Panc1 (cell line): Measurements from ENCODE around the gene NTRK3. TPM values are rescaled to one million over a fixed set of nuclear protein-coding genes. Genes with fewer than 3 reads are reported as not detected.

Source experiments
- ATAC-seq: fragments of 200-7000 bp; cut with Tn5 transposase; 2 replicates; pipeline ENCODE4 v1.9.1; 2020; ENCODE audit warnings: mild to moderate bottlenecking, moderate library complexity
- BruUV-seq: library from RNA; stranded (reverse); fragments of 400-500 nt; replicated peaks from 2 replicates; lab custom pipeline; 2021; lab: Mats Ljungman, UMichigan
- CTCF ChIA-PET: fragments of 300-600 bp; sonication (Branson Sonifier 250); formaldehyde crosslinking; loops from one replicate; lab custom pipeline; 2022; ENCODE audit warnings: antibody characterized with exemption; lab: Charles Lee
- POLR2A ChIA-PET: fragments of 300-600 bp; sonication (Branson Sonifier 250); formaldehyde crosslinking; loops from one replicate; lab custom pipeline; 2022; ENCODE audit warnings: antibody characterized with exemption; lab: Charles Lee
- DNase-seq: peaks from one replicate; pipeline ENCODE4 v3.0.0-alpha.2; 2010; ENCODE audit warnings: low read depth, low spot score
- H3K27ac ChIP-seq: 2 replicates; pipeline ENCODE4 v1.5.1; 2011; ENCODE audit warnings: mild to moderate bottlenecking, low read length, inconsistent platforms
- H3K27me3 ChIP-seq: fragments of 200-500 bp; sonication (Bioruptor generic); 2 replicates; pipeline ENCODE4 v1.6.0; 2014; ENCODE audit warnings: low read length, inconsistent platforms; ENCODE audit not compliant: control insufficient read depth, insufficient read depth
- H3K36me3 ChIP-seq: fragments of 200-500 bp; sonication (Bioruptor generic); 2 replicates; pipeline ENCODE4 v1.5.1; 2014; ENCODE audit warnings: inconsistent platforms, mild to moderate bottlenecking, low read length, moderate library complexity; ENCODE audit not compliant: control insufficient read depth, insufficient read depth
- H3K4me1 ChIP-seq: 2 replicates; pipeline ENCODE4 v1.5.1; 2011; ENCODE audit warnings: inconsistent platforms, mild to moderate bottlenecking, low read length, moderate library complexity; ENCODE audit not compliant: control insufficient read depth, insufficient read depth
- H3K4me3 ChIP-seq, 2 experiments: 2 replicates each; pipeline ENCODE4 v1.5.1; 2011 to 2012; ENCODE audit warnings: low read depth in 2 of 2, low read length in 2 of 2, mild to moderate bottlenecking in 2 of 2, inconsistent platforms in 1 of 2, moderate library complexity in 1 of 2
- H3K9me3 ChIP-seq: fragments of 200-500 bp; sonication (Bioruptor generic); 2 replicates; pipeline ENCODE4 v1.5.1; 2014; ENCODE audit warnings: low read depth, mild to moderate bottlenecking, inconsistent platforms, low read length, moderate library complexity; ENCODE audit not compliant: control insufficient read depth, insufficient read depth
- POLR2AphosphoS5 ChIP-seq: IDR thresholded peaks from 2 replicates; pipeline ENCODE4 v1.6.1; 2012; ENCODE audit warnings: mild to moderate bottlenecking, low read depth, low read length, moderate library complexity
- SIN3A ChIP-seq: IDR thresholded peaks from 2 replicates; pipeline ENCODE4 v1.6.1; 2012; ENCODE audit warnings: low read depth, mild to moderate bottlenecking, low read length, moderate library complexity, borderline replicate concordance; ENCODE audit not compliant: insufficient read depth
- TCF7L2 ChIP-seq: IDR thresholded peaks from 2 replicates; pipeline ENCODE4 v1.6.1; 2011; ENCODE audit warnings: mild to moderate bottlenecking, low read depth, low read length, inconsistent platforms
- in situ Hi-C: cut with HindIII; loops from 2 replicates; pipeline ENCODE4 v1.10.0; 2016; ENCODE audit warnings: low sequenced_read_pairs, low pct_unique_long_range_greater_than_20kb
- intact Hi-C: fragments of 100-400 bp; cut with micrococcal nuclease; formaldehyde crosslinking; loops from one replicate; pipeline ENCODE4 v1.10.0; 2022; ENCODE audit not compliant: unreplicated experiment
- total RNA-seq: library from RNA; stranded (reverse); gene quantifications from one replicate; pipeline ENCODE4 v1.2.1, GENCODE V29; 2021; ENCODE audit not compliant: unreplicated experiment
- TF ChIP-seq, protein P1 (sequence below), 2 experiments: IDR thresholded peaks; 2 replicates each; pipeline ENCODE4 v1.6.1; 2011 to 2012; ENCODE audit warnings: low read depth in 2 of 2, control low read depth in 1 of 2, low read length in 1 of 2, mild to moderate bottlenecking in 1 of 2, moderate library complexity in 1 of 2; ENCODE audit not compliant: insufficient read depth in 1 of 2
- TF ChIP-seq, protein P2 (sequence below): fragments of 450-650 bp; IDR thresholded peaks from 2 replicates; pipeline ENCODE4 v1.5.1; 2017; ENCODE audit warnings: mild to moderate bottlenecking

NTRK3 gene
- total RNA-seq, 1 experiment from 2014 or later: not detected

DNA sequence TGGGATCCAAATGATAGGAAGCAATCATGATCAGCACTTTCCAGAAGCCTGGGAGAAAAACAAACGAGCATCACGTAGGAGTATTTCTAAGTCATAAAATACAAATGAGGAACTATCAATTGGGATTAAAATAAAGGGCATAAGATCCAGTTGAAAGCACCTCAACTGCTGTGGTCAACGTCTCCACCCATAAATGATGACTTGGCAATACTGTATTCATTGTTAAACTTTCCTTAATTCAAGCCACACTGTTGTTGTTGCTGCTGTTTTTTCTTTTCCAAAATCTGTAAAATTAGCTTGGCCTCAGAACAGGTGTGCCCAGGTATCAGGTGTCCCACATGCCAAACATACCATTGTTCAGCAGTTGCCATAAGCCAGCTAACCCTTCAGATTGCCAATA lies 395.8 kb downstream of the NTRK3 start:
- in situ Hi-C loops: no loop called here
- Histone ChIP-seq H3K9me3 (no peaks in the 10 kb centered on the region), H3K4me1 (no peaks in the 10 kb centered on the region), H3K27me3 (no peaks in the 10 kb centered on the region), H3K4me3 (no peak overlapping the region), H3K27ac (no peak overlapping the region), H3K36me3 (no peaks in the 10 kb centered on the region)
- intact Hi-C loops: no loop called here
- no TSS peak for BruUV-seq
- ATAC-seq (no peak), DNase-seq (no peak)
- POLR2A ChIA-PET: no interaction called here
- TF ChIP-seq SIN3A: no peak
- TF ChIP-seq, protein P1, sequence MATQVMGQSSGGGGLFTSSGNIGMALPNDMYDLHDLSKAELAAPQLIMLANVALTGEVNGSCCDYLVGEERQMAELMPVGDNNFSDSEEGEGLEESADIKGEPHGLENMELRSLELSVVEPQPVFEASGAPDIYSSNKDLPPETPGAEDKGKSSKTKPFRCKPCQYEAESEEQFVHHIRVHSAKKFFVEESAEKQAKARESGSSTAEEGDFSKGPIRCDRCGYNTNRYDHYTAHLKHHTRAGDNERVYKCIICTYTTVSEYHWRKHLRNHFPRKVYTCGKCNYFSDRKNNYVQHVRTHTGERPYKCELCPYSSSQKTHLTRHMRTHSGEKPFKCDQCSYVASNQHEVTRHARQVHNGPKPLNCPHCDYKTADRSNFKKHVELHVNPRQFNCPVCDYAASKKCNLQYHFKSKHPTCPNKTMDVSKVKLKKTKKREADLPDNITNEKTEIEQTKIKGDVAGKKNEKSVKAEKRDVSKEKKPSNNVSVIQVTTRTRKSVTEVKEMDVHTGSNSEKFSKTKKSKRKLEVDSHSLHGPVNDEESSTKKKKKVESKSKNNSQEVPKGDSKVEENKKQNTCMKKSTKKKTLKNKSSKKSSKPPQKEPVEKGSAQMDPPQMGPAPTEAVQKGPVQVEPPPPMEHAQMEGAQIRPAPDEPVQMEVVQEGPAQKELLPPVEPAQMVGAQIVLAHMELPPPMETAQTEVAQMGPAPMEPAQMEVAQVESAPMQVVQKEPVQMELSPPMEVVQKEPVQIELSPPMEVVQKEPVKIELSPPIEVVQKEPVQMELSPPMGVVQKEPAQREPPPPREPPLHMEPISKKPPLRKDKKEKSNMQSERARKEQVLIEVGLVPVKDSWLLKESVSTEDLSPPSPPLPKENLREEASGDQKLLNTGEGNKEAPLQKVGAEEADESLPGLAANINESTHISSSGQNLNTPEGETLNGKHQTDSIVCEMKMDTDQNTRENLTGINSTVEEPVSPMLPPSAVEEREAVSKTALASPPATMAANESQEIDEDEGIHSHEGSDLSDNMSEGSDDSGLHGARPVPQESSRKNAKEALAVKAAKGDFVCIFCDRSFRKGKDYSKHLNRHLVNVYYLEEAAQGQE (IDR thresholded peaks at IDR 0.05; ENCODE audit: insufficient read depth in 1 of 2, low read depth in 2 of 2, low read length in 1 of 2): no peak
- no peak for TF ChIP-seq TCF7L2
- TF ChIP-seq, protein P2, sequence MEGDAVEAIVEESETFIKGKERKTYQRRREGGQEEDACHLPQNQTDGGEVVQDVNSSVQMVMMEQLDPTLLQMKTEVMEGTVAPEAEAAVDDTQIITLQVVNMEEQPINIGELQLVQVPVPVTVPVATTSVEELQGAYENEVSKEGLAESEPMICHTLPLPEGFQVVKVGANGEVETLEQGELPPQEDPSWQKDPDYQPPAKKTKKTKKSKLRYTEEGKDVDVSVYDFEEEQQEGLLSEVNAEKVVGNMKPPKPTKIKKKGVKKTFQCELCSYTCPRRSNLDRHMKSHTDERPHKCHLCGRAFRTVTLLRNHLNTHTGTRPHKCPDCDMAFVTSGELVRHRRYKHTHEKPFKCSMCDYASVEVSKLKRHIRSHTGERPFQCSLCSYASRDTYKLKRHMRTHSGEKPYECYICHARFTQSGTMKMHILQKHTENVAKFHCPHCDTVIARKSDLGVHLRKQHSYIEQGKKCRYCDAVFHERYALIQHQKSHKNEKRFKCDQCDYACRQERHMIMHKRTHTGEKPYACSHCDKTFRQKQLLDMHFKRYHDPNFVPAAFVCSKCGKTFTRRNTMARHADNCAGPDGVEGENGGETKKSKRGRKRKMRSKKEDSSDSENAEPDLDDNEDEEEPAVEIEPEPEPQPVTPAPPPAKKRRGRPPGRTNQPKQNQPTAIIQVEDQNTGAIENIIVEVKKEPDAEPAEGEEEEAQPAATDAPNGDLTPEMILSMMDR: no peak
- TF ChIP-seq POLR2AphosphoS5: no peak
- CTCF ChIA-PET: no interaction called here

DNA sequence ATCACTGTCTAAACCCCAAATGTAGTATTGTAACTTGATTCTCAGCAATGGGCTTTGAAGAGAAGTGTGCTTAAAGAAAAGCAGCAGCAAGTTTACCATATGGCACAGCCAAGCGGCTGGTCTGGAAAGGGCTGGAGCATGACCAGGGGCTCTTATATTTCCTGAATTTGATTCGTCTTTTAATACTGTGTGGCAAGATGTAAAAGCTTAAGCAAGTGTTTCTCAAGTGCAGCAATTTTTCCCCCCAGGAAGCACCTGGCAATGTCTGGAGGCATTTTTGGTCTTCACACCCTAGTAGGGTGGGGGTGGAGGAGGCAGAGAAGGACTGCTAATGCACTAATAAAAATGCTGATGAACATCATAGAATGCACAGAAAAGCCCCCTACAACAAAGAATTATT lies 397.9 kb downstream of the NTRK3 start:
- CTCF ChIA-PET: no interaction called here
- no TSS peak for BruUV-seq
- Histone ChIP-seq H3K9me3 (no peaks in the 10 kb centered on the region), H3K4me3 (no peak overlapping the region), H3K4me1 (no peaks in the 10 kb centered on the region), H3K36me3 (no peaks in the 10 kb centered on the region), H3K27ac (no peak overlapping the region), H3K27me3 (no peaks in the 10 kb centered on the region)
- in situ Hi-C loops (no loop called here), intact Hi-C loops (no loop called here)
- ATAC-seq (no peak), DNase-seq (no peak)
- POLR2A ChIA-PET: no interaction called here
- TF ChIP-seq, protein P1 (IDR thresholded peaks at IDR 0.05; ENCODE audit: insufficient read depth in 1 of 2, low read depth in 2 of 2, low read length in 1 of 2): no peak
- no peak for TF ChIP-seq TCF7L2
- no peak for TF ChIP-seq SIN3A
- TF ChIP-seq, protein P2: no peak
- TF ChIP-seq POLR2AphosphoS5: no peak
